HEK293 (cell line): Measurements from ENCODE around the gene VMO1.
A peak's percentile ranks its signal among the peaks of the same experiment; 100 is the strongest.

ENCODE experiments used
- CTCF ChIA-PET: fragments of 350-600 bp; formaldehyde crosslinking; extraction: SDS; loops from one replicate; lab custom pipeline; 2021; ENCODE audit warnings: antibody characterized with exemption; lab: Yijun Ruan, JAX
- POLR2A ChIA-PET: fragments of 300-600 bp; formaldehyde crosslinking; extraction: SDS; loops from one replicate; lab custom pipeline; 2020; ENCODE audit warnings: antibody characterized with exemption, inconsistent platforms; lab: Yijun Ruan, JAX
- H3K27ac ChIP-seq: fragments of 200-500 bp; sonication (Bioruptor generic); 2 replicates; pipeline ENCODE4 v1.5.1; 2014; ENCODE audit warnings: low read depth, low read length, control low read depth, inconsistent platforms; ENCODE audit errors: extremely low read depth
- H3K36me3 ChIP-seq, 2 experiments: fragments of 200-500 bp in 1 of 2; sonication (Bioruptor generic) in 1 of 2; 1 replicate in 1 of 2; 2 replicates in 1 of 2; pipeline ENCODE4 v1.5.1; 2014 to 2017; ENCODE audit warnings: inconsistent platforms in 2 of 2, low read length in 2 of 2; ENCODE audit not compliant: control insufficient read depth in 2 of 2, insufficient read depth in 1 of 2
- H3K4me1 ChIP-seq: fragments of 200-500 bp; sonication (Bioruptor generic); 2 replicates; pipeline ENCODE4 v1.5.1; 2014; ENCODE audit warnings: mild to moderate bottlenecking, low read length, inconsistent platforms; ENCODE audit not compliant: control insufficient read depth, insufficient read depth
- H3K4me3 ChIP-seq: 2 replicates; pipeline ENCODE4 v1.5.1; 2011; ENCODE audit warnings: low read depth, mild to moderate bottlenecking, control low read depth, low read length, moderate library complexity
- H3K9me3 ChIP-seq: fragments of 200-500 bp; sonication (Bioruptor generic); 2 replicates; pipeline ENCODE4 v1.5.1; 2014; ENCODE audit warnings: low read depth, low read length, inconsistent platforms; ENCODE audit not compliant: control insufficient read depth, insufficient read depth
- GLIS2 ChIP-seq: fragments of 450-650 bp; formaldehyde crosslinking; IDR thresholded peaks from 2 replicates; pipeline ENCODE4 v1.5.1; 2016; ENCODE audit warnings: missing biosample characterization, missing genetic modification characterization
- HIC1 ChIP-seq: fragments of 450-650 bp; formaldehyde crosslinking; IDR thresholded peaks from 2 replicates; pipeline ENCODE4 v1.5.1; 2016; ENCODE audit warnings: missing biosample characterization, missing genetic modification characterization
- INSM2 ChIP-seq: fragments of 450-650 bp; formaldehyde crosslinking; IDR thresholded peaks from 2 replicates; pipeline ENCODE4 v1.5.1; 2016; ENCODE audit warnings: missing biosample characterization, missing genetic modification characterization
- TCF7L2 ChIP-seq: IDR thresholded peaks from 2 replicates; pipeline ENCODE4 v1.6.1; 2011; ENCODE audit warnings: low read depth, mild to moderate bottlenecking, inconsistent platforms, low read length, moderate library complexity, borderline replicate concordance
- YY2 ChIP-seq: fragments of 450-650 bp; formaldehyde crosslinking; IDR thresholded peaks from 2 replicates; pipeline ENCODE4 v1.5.1; 2016; ENCODE audit warnings: missing biosample characterization, missing genetic modification characterization
- ZBTB20 ChIP-seq: fragments of 450-650 bp; formaldehyde crosslinking; IDR thresholded peaks from 2 replicates; pipeline ENCODE4 v1.5.1; 2016; ENCODE audit warnings: missing biosample characterization, missing genetic modification characterization
- ZBTB26 ChIP-seq: fragments of 450-650 bp; formaldehyde crosslinking; optimal IDR thresholded peaks from 2 replicates; pipeline ENCODE3; 2016; ENCODE audit warnings: missing biosample characterization, mild to moderate bottlenecking, missing genetic modification characterization
- ZBTB8A ChIP-seq: fragments of 450-650 bp; formaldehyde crosslinking; IDR thresholded peaks from 2 replicates; pipeline ENCODE4 v1.5.1; 2016; ENCODE audit warnings: missing biosample characterization, missing genetic modification characterization
- ZFP37 ChIP-seq: fragments of 450-650 bp; formaldehyde crosslinking; IDR thresholded peaks from 2 replicates; pipeline ENCODE4 v1.5.1; 2016; ENCODE audit warnings: missing biosample characterization, missing genetic modification characterization
- ZNF19 ChIP-seq: fragments of 450-650 bp; formaldehyde crosslinking; IDR thresholded peaks from 2 replicates; pipeline ENCODE4; 2016; ENCODE audit warnings: missing biosample characterization, missing genetic modification characterization, low read depth
- ZNF335 ChIP-seq: fragments of 450-650 bp; formaldehyde crosslinking; conservative IDR thresholded peaks from 2 replicates; pipeline ENCODE4 v1.5.1; 2016; ENCODE audit warnings: missing biosample characterization, missing genetic modification characterization
- ZNF449 ChIP-seq: fragments of 450-650 bp; formaldehyde crosslinking; IDR thresholded peaks from 2 replicates; pipeline ENCODE4 v1.5.1; 2017; ENCODE audit warnings: missing biosample characterization, mild to moderate bottlenecking, missing genetic modification characterization, moderate library complexity
- ZNF473 ChIP-seq: fragments of 450-650 bp; formaldehyde crosslinking; IDR thresholded peaks from 2 replicates; pipeline ENCODE4 v1.5.1; 2017; ENCODE audit warnings: missing biosample characterization, missing genetic modification characterization
- ZNF510 ChIP-seq: fragments of 450-650 bp; formaldehyde crosslinking; IDR thresholded peaks from 2 replicates; pipeline ENCODE4 v1.5.1; 2018; ENCODE audit warnings: mild to moderate bottlenecking, missing genetic modification characterization, missing biosample characterization; ENCODE audit not compliant: insufficient replicate concordance
- ZNF558 ChIP-seq: fragments of 450-650 bp; formaldehyde crosslinking; IDR thresholded peaks from 2 replicates; pipeline ENCODE4 v1.5.1; 2016; ENCODE audit warnings: missing biosample characterization, missing genetic modification characterization
- ZNF560 ChIP-seq: fragments of 450-650 bp; formaldehyde crosslinking; IDR thresholded peaks from 2 replicates; pipeline ENCODE4 v1.5.1; 2017; ENCODE audit warnings: missing biosample characterization, missing genetic modification characterization, borderline replicate concordance
- ZSCAN16 ChIP-seq: fragments of 450-650 bp; formaldehyde crosslinking; IDR thresholded peaks from 2 replicates; pipeline ENCODE4 v1.5.1; 2016; ENCODE audit warnings: missing biosample characterization, missing genetic modification characterization
- ZSCAN23 ChIP-seq: fragments of 450-650 bp; formaldehyde crosslinking; IDR thresholded peaks from 2 replicates; pipeline ENCODE4 v1.5.1; 2016; ENCODE audit warnings: missing biosample characterization, missing genetic modification characterization
- TF ChIP-seq, protein P1 (sequence below): fragments of 450-650 bp; formaldehyde crosslinking; IDR thresholded peaks from 2 replicates; pipeline ENCODE4 v1.5.1; 2016; ENCODE audit warnings: missing biosample characterization, missing genetic modification characterization
- TF ChIP-seq, protein P2 (sequence below): fragments of 450-650 bp; formaldehyde crosslinking; IDR thresholded peaks from 2 replicates; pipeline ENCODE4 v1.5.1; 2016; ENCODE audit warnings: missing biosample characterization, missing genetic modification characterization
- TF ChIP-seq, protein P3 (sequence below): fragments of 450-650 bp; formaldehyde crosslinking; IDR thresholded peaks from 2 replicates; pipeline ENCODE4 v1.5.1; 2016; ENCODE audit warnings: missing biosample characterization, missing genetic modification characterization, borderline replicate concordance

VMO1 gene

DNA sequence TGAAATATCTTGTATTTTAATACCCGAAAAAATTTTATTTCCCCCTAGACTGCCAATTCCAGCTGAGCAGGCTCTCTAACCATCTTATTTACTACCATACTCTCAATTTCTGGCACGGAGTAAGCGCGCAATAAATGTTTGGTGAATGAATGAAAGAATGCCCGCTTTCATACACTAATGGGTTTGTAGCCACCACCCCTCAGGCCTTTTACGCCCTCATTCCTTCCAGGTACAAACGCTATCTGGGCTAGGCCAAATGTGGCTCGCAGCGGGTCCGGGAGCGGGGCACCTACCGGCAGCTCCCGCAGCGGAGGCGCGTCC, 20.3 kb upstream of the VMO1 start:
- CTCF ChIA-PET = interaction anchor here (0.6 to 1.4 kb wide), 6 partner anchors 9 to 240 kb away, joined by 3 to 5 read pairs (median 3); no protein-coding TSS in a partner anchor
- POLR2A ChIA-PET = interaction anchor here (0.6 to 4.4 kb wide), 18 partner anchors 9 to 161 kb away, joined by 3 to 41 read pairs (median 3); partner anchors contain the start of genes ARRB2, CHRNE, MED11 and MINK1
- peak overlapping the region; percentile 64; the same call in 1 of the 2 replicates for H3K27ac ChIP-seq
- no peaks in the 10 kb centered on the region for H3K9me3 ChIP-seq
- H3K36me3 ChIP-seq = peaks cover 0 to 23% of the 10 kb centered on the region in 2 experiments; a peak in 2 of 3 replicates
- TF ChIP-seq ZBTB26 (tag by site-specific recombination) (peak; percentile 37), ZNF335 (tag by site-specific recombination) (peak; percentile 75), GLIS2 (no peak), INSM2 (tag by site-specific recombination) (no peak), ZBTB8A (tag by site-specific recombination) (peak; percentile 88), ZNF449 (tag by site-specific recombination) (no peak), ZBTB20 (tag by site-specific recombination) (peak; percentile 16; the same call in 1 of the 2 replicates)
- TF ChIP-seq, protein P1, sequence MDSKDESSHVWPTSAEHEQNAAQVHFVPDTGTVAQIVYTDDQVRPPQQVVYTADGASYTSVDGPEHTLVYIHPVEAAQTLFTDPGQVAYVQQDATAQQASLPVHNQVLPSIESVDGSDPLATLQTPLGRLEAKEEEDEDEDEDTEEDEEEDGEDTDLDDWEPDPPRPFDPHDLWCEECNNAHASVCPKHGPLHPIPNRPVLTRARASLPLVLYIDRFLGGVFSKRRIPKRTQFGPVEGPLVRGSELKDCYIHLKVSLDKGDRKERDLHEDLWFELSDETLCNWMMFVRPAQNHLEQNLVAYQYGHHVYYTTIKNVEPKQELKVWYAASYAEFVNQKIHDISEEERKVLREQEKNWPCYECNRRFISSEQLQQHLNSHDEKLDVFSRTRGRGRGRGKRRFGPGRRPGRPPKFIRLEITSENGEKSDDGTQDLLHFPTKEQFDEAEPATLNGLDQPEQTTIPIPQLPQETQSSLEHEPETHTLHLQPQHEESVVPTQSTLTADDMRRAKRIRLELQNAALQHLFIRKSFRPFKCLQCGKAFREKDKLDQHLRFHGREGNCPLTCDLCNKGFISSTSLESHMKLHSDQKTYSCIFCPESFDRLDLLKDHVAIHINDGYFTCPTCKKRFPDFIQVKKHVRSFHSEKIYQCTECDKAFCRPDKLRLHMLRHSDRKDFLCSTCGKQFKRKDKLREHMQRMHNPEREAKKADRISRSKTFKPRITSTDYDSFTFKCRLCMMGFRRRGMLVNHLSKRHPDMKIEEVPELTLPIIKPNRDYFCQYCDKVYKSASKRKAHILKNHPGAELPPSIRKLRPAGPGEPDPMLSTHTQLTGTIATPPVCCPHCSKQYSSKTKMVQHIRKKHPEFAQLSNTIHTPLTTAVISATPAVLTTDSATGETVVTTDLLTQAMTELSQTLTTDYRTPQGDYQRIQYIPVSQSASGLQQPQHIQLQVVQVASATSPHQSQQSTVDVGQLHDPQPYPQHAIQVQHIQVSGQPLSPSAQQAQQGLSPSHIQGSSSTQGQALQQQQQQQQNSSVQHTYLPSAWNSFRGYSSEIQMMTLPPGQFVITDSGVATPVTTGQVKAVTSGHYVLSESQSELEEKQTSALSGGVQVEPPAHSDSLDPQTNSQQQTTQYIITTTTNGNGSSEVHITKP = peak; percentile 27; the same call in 1 of the 2 replicates
- TF ChIP-seq, protein P2, sequence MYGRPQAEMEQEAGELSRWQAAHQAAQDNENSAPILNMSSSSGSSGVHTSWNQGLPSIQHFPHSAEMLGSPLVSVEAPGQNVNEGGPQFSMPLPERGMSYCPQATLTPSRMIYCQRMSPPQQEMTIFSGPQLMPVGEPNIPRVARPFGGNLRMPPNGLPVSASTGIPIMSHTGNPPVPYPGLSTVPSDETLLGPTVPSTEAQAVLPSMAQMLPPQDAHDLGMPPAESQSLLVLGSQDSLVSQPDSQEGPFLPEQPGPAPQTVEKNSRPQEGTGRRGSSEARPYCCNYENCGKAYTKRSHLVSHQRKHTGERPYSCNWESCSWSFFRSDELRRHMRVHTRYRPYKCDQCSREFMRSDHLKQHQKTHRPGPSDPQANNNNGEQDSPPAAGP (tag by site-specific recombination) = no peak
- no peaks in the 10 kb centered on the region for H3K4me1 ChIP-seq
- peak overlapping the region; percentile 69 for H3K4me3 ChIP-seq

GRCh38 chr17:4802228-4802627, 16.1 kb upstream of the VMO1 start, which contains the start of gene C17orf114:
Gene C17orf114, minus strand, starts transcription at chr17:4802328.
- Histone ChIP-seq H3K4me3 (no peak within 1 kb of the TSS), H3K27ac (no peak within 1 kb of the TSS), H3K4me1 (no peaks in the 10 kb centered on the region), H3K36me3 (peaks cover 16 to 19% of the 10 kb centered on the region in 2 experiments), H3K9me3 (no peaks in the 10 kb centered on the region)
- POLR2A ChIA-PET = no interaction called here
- CTCF ChIA-PET = no interaction called here
- TF ChIP-seq ZNF473 (tag by site-specific recombination) (no peak), ZNF558 (tag by site-specific recombination) (no peak), YY2 (no peak), ZSCAN16 (no peak), HIC1 (no peak), ZNF560 (tag by site-specific recombination) (no peak), ZSCAN23 (tag by site-specific recombination) (no peak), ZNF19 (tag by site-specific recombination) (no peak), ZFP37 (no peak), TCF7L2 (no peak), ZNF510 (tag by site-specific recombination) (no peak)
- TF ChIP-seq, protein P3, sequence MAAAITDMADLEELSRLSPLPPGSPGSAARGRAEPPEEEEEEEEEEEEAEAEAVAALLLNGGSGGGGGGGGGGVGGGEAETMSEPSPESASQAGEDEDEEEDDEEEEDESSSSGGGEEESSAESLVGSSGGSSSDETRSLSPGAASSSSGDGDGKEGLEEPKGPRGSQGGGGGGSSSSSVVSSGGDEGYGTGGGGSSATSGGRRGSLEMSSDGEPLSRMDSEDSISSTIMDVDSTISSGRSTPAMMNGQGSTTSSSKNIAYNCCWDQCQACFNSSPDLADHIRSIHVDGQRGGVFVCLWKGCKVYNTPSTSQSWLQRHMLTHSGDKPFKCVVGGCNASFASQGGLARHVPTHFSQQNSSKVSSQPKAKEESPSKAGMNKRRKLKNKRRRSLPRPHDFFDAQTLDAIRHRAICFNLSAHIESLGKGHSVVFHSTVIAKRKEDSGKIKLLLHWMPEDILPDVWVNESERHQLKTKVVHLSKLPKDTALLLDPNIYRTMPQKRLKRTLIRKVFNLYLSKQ (tag by site-specific recombination) = no peak
